GM12801 (cell line): ENCODE data around the gene TEX14.

Experiments used
- TF ChIP-seq, protein P1 (sequence below): IDR thresholded peaks from one replicate; pipeline ENCODE4 v1.5.1; 2011; ENCODE audit warnings: control low read depth; ENCODE audit not compliant: insufficient read length; ENCODE audit errors: extremely low read depth

TEX14 gene

DNA sequence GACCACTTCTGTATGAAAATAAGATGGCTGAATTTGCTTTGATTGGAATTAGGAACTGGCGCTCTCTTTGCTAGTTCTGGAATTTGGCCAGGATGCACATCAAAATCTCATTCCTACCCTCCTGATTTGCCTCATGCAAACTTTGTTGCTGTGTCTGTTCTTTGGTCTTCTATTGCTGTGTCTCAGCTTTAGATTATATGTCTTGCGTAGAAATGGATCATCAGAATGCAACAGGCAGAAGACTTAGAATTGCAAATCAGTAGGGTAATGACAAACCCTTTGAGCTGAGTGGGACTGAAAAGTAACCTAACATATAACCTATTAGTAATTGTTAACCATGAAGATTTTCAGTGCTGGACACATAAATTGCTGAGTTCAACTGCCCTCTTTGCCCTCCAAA is 30.9 kb upstream of the TEX14 start:
- TF ChIP-seq, protein P1, sequence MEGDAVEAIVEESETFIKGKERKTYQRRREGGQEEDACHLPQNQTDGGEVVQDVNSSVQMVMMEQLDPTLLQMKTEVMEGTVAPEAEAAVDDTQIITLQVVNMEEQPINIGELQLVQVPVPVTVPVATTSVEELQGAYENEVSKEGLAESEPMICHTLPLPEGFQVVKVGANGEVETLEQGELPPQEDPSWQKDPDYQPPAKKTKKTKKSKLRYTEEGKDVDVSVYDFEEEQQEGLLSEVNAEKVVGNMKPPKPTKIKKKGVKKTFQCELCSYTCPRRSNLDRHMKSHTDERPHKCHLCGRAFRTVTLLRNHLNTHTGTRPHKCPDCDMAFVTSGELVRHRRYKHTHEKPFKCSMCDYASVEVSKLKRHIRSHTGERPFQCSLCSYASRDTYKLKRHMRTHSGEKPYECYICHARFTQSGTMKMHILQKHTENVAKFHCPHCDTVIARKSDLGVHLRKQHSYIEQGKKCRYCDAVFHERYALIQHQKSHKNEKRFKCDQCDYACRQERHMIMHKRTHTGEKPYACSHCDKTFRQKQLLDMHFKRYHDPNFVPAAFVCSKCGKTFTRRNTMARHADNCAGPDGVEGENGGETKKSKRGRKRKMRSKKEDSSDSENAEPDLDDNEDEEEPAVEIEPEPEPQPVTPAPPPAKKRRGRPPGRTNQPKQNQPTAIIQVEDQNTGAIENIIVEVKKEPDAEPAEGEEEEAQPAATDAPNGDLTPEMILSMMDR: no peak

DNA sequence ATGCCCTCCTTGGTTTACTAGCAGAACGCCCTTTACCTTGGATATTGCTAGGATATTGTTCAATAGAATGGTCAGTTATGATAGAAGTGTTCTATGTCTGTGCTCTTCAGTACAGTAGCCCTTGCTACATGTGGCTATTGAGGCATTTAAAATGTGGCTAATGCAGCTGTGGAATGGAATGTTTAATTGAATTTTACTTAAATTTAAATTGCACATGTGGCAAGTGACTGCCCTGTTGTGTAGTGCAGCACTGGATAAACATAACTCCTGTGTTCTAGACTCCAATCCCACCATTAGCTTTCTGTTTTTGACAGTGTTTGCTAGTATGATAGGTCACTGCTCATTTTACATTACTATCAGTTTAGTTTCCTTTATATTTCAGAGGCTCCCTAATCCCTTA is 30.4 kb upstream of the TEX14 start:
- TF ChIP-seq, protein P1: no peak

DNA sequence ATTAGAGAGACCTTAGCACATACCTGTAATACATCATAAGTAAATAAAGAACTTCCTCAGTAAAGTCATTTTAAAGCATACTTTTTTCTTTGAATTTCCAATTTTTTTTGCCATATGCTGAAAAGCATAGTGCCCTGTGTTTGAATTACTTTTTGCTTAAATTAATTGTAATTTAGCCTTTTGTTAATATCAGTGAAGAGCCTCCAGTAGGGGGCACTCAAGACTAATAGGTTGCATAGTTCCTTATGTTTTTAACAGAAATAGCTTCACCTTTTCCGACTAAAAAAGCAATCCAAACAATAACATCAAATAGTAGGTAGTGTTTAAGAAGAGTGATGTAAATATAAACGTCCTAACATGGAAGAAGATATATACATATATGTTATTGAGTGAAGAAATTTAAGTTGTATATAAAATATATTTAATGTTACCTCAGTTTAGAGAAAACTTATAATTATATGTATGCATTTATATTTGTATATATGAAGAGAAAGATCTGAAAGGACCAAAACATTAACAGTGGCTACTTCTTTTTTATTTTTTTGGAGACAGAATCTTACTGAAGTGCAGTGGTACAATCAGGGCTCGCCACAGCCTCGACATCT is 19.2 kb upstream of the TEX14 start:
- TF ChIP-seq, protein P1: no peak

DNA sequence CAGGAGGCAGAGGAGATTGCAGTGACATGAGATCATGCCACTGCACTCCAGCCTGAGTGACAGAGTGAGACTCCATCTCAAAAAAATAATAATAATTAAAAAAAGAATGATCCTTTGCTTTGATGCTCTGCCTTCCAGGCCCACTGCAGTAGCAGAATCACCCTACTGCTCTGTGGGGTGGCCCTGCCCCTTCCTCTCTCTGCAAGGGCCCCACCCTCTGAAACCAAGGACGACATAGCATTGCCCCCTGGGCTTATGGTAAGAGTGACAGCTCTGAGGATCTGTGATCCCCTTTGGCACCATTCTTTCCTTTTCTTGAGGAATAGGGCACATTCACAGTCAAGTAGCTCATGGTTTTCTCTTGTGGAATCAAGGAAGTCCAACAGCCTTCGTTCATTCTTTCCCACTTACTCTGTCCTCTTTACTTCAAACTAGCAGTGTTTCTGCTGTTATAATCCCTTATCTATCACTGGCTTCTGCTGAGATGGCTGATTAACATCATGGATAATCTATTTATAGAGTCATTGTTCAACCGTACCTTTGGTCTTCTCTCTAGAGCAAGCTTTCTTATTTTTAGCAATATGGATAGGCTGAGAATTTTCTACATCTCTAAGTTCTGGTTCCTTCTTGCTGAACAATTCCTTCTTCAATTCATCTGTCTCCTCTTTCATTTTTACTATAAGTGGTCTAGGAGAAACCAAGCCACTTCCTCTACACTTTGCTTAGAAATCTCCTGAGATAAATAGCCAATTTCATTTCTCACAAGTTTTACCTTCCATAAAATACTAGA is 14.7 kb upstream of the TEX14 start:
- TF ChIP-seq, protein P1: no peak

DNA sequence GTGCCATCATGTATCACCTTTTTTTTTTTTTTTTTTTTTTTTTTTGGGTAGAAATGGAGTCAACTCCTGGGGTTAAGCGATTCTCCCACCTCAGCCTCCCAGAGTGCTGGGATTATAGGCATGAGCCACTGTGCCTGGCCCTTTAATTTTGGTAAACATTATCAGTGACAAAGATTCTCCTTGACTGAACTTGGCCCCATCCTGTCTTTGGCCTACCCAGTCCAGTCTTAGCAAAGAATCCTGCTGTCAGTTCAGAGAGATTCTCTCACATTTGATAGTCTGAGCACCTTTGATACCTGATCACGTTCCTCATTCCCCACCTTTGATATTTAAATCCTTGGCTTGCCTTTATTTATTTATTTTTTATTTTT is 12.1 kb upstream of the TEX14 start:
- TF ChIP-seq, protein P1: no peak

DNA sequence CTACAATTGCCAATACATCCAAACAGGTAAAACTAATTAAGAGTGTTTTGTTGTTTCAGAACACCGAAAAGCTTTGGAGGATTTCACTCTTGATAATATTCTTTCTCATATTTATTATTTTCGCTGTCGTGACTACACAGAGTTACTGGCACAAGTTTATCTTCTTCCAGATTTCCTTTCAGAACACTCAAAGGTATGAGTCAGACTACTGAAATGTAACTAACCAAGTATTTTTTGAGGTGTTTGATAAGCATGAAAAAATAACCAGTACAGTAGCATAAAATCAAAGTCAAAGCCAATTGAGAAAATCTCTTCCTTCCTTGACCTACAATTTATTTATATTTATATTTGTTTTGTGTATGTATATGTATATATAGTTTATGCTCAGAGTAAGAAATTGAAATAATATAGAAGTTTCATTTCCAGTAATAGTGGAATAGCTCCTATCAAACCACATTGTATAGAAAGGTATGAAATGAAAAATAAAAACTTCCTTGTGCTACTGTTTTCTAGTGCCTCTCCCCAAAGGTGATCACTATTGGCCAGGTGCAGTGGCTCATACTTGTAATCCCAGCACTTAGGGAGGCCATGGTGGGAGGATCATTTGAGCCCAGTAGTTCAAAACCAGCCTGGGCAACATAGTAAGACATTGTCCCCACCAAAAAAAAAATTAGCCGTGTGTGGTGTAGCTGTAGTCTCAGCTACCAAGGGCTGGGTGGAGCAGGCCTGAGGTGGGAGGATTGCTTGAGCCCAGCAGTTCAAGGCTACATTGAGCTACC is 11.5 kb upstream of the TEX14 start:
- TF ChIP-seq, protein P1: no peak

DNA sequence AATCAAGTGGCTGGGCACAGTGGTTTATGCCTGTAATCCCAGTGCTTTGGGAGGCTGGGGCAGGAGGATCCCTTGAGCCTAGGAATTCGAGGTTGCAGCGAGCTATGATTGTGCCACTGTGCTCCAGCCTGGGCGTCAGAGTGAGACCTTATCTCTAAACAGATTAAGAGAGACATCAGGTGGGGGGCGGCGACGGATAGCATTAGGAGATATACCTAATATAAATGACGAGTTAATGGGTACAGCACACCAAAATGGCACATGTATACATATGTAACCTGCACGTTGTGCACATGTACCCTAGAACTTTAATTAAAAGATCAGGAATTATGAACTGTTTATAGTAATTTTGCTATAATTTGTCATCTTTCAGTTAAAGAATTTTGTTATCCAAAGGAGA is 10.9 kb upstream of the TEX14 start:
- TF ChIP-seq, protein P1: no peak
